Right atrium auricular region (tissue), 2 donors: Measurements from ENCODE around the gene SMG5. TPM values are rescaled to one million over a fixed set of nuclear protein-coding genes. Genes with fewer than 3 reads are reported as not detected.
"Not testable (repeated sequence)": the region's sequence is repeated elsewhere in the genome, so short reads cannot be mapped to it uniquely, and the experiment has no call there.

Experiments
- DNase-seq: peaks from one replicate; pipeline ENCODE4 v3.0.0-alpha.2; 2019; ENCODE audit warnings: low spot score
- H3K27ac ChIP-seq, 2 donors: fragments of 200-600 bp; sonication (generic); 1 replicate in 1 of 2; 2 replicates in 1 of 2; pipeline ENCODE4 v1.5.1; 2016 to 2019
- H3K27me3 ChIP-seq, 2 donors: fragments of 200-600 bp; sonication (generic); one replicate each; pipeline versions ENCODE4 v1.5.1 to v1.6.0; 2017 to 2019
- H3K36me3 ChIP-seq: fragments of 200-600 bp; sonication (generic); one replicate; pipeline ENCODE4 v1.5.1; 2016
- H3K4me1 ChIP-seq, 2 donors: fragments of 200-600 bp; sonication (generic); one replicate each; pipeline versions ENCODE4 v1.5.1 to v1.6.0; 2017 to 2019
- H3K4me3 ChIP-seq, 2 donors: fragments of 200-600 bp; sonication (generic); 1 replicate in 1 of 2; 2 replicates in 1 of 2; pipeline ENCODE4 v1.5.1; 2017 to 2019; ENCODE audit warnings: mild to moderate bottlenecking in 1 of 2, moderate library complexity in 1 of 2
- H3K9me3 ChIP-seq, 2 donors: fragments of 200-600 bp; sonication (generic); one replicate each; pipeline ENCODE4 v1.5.1; 2019
- total RNA-seq, 2 donors: library from RNA; depleted of rRNA; stranded (reverse); fragments of >200 nt; gene quantifications; one replicate each; pipeline ENCODE4 v1.1.0, GENCODE V29; 2016
- TF ChIP-seq, protein P1 (sequence below), 2 donors: fragments of 200-600 bp; sonication (generic); IDR thresholded peaks; one replicate each; pipeline ENCODE4 v1.5.1; 2019; ENCODE audit warnings: antibody characterized with exemption in 2 of 2

The SMG5 gene
- total RNA-seq, 2 donors from 2014 or later = 55.4 to 72.8 TPM

GRCh38 chr1:156226782-156227181, 55.8 kb downstream of the SMG5 start:
- no peak overlapping the region for H3K4me3 ChIP-seq
- H3K27me3 ChIP-seq = no peaks in the 10 kb centered on the region
- H3K36me3 ChIP-seq = peaks cover 37% of the 10 kb centered on the region
- no peak overlapping the region for H3K27ac ChIP-seq
- no peaks in the 10 kb centered on the region for H3K9me3 ChIP-seq
- H3K4me1 ChIP-seq = peaks cover 0 to 9% of the 10 kb centered on the region in 2 donors
- DNase-seq = no peak
- TF ChIP-seq, protein P1, sequence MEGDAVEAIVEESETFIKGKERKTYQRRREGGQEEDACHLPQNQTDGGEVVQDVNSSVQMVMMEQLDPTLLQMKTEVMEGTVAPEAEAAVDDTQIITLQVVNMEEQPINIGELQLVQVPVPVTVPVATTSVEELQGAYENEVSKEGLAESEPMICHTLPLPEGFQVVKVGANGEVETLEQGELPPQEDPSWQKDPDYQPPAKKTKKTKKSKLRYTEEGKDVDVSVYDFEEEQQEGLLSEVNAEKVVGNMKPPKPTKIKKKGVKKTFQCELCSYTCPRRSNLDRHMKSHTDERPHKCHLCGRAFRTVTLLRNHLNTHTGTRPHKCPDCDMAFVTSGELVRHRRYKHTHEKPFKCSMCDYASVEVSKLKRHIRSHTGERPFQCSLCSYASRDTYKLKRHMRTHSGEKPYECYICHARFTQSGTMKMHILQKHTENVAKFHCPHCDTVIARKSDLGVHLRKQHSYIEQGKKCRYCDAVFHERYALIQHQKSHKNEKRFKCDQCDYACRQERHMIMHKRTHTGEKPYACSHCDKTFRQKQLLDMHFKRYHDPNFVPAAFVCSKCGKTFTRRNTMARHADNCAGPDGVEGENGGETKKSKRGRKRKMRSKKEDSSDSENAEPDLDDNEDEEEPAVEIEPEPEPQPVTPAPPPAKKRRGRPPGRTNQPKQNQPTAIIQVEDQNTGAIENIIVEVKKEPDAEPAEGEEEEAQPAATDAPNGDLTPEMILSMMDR (IDR thresholded peaks at IDR 0.05) = no peak

DNA sequence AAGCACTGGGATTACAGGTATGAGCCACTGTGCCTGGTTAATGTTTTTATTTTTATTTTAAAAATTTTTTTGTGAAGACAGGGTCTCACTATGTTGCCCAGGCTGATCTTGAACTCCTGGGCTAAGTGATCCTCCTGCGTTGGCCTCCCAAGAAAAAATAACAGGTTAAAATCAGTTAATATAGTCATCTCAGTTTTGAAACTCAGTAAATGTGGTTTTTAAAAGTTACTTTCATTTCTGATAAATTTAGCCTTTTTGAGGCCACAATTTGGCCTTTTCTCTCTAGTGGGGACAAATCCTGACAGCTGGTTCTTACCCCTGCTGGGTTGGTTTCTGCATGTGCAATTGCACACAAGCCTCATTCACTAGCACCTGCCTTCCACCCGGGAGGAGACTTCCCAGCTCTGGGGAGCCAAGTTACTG, 56.5 kb downstream of the SMG5 start:
- H3K27me3 ChIP-seq = no peaks in the 10 kb centered on the region
- TF ChIP-seq, protein P1 (IDR thresholded peaks at IDR 0.05) = no peak
- H3K27ac ChIP-seq = no peak overlapping the region
- H3K4me3 ChIP-seq = no peak overlapping the region
- peaks cover 0 to 9% of the 10 kb centered on the region in 2 donors for H3K4me1 ChIP-seq
- no peak for DNase-seq
- no peaks in the 10 kb centered on the region for H3K9me3 ChIP-seq
- peaks cover 44% of the 10 kb centered on the region for H3K36me3 ChIP-seq

- Histone ChIP-seq H3K27me3 (no peaks in the 10 kb centered on the region), H3K27ac (no peak overlapping the region), H3K4me3 (no peak overlapping the region), H3K9me3 (no peaks in the 10 kb centered on the region), H3K36me3 (peaks cover 49% of the 10 kb centered on the region), H3K4me1 (peaks cover 0 to 9% of the 10 kb centered on the region in 2 donors)
- DNase-seq = no peak
- TF ChIP-seq, protein P1 (IDR thresholded peaks at IDR 0.05) = peak in 1 of 2 donors; percentile 21
Observed at GRCh38 chr1:156225677-156226014, 57.0 kb downstream of the SMG5 start.

- peaks cover 0 to 21% of the 10 kb centered on the region in 2 donors for H3K4me1 ChIP-seq
- no peak for DNase-seq
- no peaks in the 10 kb centered on the region for H3K9me3 ChIP-seq
- no peak overlapping the region for H3K27ac ChIP-seq
- no peaks in the 10 kb centered on the region for H3K27me3 ChIP-seq
- H3K4me3 ChIP-seq = no peak overlapping the region
- TF ChIP-seq, protein P1 (IDR thresholded peaks at IDR 0.05) = no peak
- peaks cover 47% of the 10 kb centered on the region for H3K36me3 ChIP-seq
Observed at GRCh38 chr1:156221986-156222692, 60.5 kb downstream of the SMG5 start.

DNA sequence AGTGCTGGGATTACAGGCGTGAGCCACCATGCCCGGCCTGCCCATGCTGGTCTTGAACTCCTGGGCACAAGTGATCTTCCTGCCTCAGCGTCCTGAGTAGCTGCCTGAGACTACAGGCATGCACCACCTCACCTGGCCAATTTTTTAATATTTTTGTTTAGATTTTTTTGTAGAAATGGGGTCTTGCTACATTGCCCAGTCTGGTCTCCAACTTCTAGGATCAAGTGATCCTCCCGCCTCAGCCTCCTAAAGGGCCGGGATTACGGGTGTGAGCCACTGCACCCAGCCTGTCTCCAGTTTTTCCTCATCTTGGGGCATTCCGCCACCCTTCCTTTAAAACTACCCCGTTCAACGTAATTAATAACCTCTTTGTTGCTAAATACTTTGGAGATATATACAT, 62.4 kb downstream of the SMG5 start:
- H3K27me3 ChIP-seq = no peaks in the 10 kb centered on the region
- peaks cover 0 to 16% of the 10 kb centered on the region in 2 donors for H3K4me1 ChIP-seq
- H3K4me3 ChIP-seq = no peak overlapping the region
- H3K9me3 ChIP-seq = no peaks in the 10 kb centered on the region
- peaks cover 33% of the 10 kb centered on the region for H3K36me3 ChIP-seq
- no peak for DNase-seq
- TF ChIP-seq, protein P1 (IDR thresholded peaks at IDR 0.05) = no peak
- H3K27ac ChIP-seq = no peak overlapping the region

- H3K4me3 ChIP-seq = no peak overlapping the region
- TF ChIP-seq, protein P1 (IDR thresholded peaks at IDR 0.05) = no peak
- peak overlapping the region in 1 of 2 donors; percentile 57 for H3K27ac ChIP-seq
Observed at GRCh38 chr1:156217871-156218270, 64.8 kb downstream of the SMG5 start.

DNA sequence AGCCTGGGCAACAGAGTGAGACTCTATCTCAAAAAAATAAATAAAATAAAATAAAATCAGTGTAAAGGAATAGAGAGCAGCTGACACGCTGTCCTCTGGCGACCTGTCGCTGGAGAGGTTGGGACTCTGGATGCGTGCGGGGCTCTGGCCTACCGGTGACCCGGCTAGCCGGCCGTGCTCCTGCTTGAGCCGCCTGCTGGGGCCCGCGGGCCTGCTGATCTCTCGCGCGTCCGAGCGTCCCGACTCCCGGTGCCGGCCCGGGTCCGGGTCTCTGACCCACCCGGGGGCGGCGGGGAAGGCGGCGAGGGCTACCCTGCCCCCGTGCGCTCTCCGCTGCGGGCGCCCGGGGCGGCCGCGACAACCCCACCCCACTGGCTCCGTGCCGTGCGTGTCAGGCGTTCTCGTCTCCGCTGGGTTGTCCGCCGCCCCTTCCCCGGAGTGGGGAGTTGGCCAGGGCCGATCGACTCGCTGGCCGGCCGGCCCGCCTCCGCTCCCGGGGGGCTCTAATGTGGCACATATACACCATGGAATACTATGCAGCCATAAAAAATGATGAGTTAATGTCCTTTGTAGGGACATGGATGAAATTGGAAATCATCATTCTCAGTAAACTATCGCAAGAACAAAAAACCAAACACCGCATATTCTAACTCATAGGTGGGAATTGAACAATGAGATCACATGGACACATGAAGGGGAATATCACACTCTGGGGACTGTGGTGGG, 66.1 kb downstream of the SMG5 start:
- peaks cover 12% of the 10 kb centered on the region for H3K36me3 ChIP-seq
- H3K4me1 ChIP-seq = peaks cover 0 to 34% of the 10 kb centered on the region in 2 donors
- not testable (repeated sequence) for H3K4me3 ChIP-seq, DNase-seq, H3K9me3 ChIP-seq, H3K27me3 ChIP-seq, H3K27ac ChIP-seq

More at GRCh38 chr1:156217871-156218270, 64.8 kb downstream of the SMG5 start:
- no peak for DNase-seq
- Histone ChIP-seq H3K27me3 (no peaks in the 10 kb centered on the region), H3K36me3 (peaks cover 18% of the 10 kb centered on the region), H3K4me1 (peaks cover 0 to 28% of the 10 kb centered on the region in 2 donors), H3K9me3 (no peaks in the 10 kb centered on the region)
